Esophagus squamous epithelium (tissue), 4 donors: ENCODE measurements around the gene YBX2.

Experiments used
- CTCF ChIP-seq, 6 experiments: fragments of 450-650 bp in 4 of 6; fragments of 200-600 bp in 2 of 6; sonication (generic) in 2 of 6; IDR thresholded peaks; one replicate each; pipeline ENCODE4 v1.5.1; 2016 to 2019; ENCODE audit warnings: antibody characterized with exemption in 6 of 6, mild to moderate bottlenecking in 4 of 6, moderate library complexity in 4 of 6
- POLR2A ChIP-seq, 4 donors: fragments of 450-650 bp; IDR thresholded peaks; one replicate each; pipeline ENCODE4 v1.6.1; 2017; ENCODE audit warnings: antibody characterized with exemption in 4 of 4, mild to moderate bottlenecking in 4 of 4, moderate library complexity in 3 of 4

- TF ChIP-seq CTCF (IDR thresholded peaks at IDR 0.05) (no peak), POLR2A (IDR thresholded peaks at IDR 0.05) (no peak)
Measured at GRCh38 chr17:7313890-7314718, 19.7 kb upstream of the YBX2 start.
